ENCODE measurements around the gene CDC42SE2. TPM values are rescaled to one million over a fixed set of nuclear protein-coding genes. Genes with fewer than 3 reads are reported as not detected.

Gene CDC42SE2
- polyA plus RNA-seq, 1 donor from 2014 or later = 48.2 TPM

DNA sequence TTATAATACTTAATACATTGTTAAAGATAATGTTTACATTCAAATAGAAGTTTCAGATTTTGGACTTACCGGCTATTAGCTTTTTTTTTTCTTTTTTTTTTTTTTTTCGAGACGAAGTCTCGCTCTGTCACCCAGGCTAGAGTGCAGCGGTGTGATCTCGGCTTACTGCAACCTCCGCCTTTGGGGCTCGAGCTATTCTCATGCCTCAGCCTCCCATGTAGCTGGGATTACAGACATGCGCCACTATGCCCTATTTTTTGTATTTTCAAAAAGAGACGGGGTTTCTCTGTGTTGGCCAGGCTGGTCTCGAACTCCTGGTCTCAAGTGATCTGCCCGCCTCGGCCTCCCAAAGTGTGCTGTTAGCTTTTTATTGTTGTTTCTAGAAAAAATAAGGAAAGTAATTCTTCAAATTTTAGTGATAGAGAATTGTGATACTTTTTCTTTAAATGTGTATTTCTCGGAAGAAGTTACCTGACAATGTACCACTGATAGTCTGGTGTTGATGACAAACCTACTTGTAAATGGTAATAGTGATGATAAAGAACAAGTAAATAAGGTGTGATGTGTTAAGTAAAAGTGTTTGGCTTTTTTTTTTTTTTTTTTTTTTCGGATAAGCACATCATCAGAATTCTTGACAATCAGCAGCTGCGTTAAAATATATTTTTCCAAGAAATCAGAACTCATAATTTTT lies 2.7 kb downstream of the CDC42SE2 start:
- no peak overlapping the region for H3K9ac ChIP-seq (ENCODE audit: low read length)

GRCh38 chr5:131268758-131269370 lies 5.0 kb downstream of the CDC42SE2 start:
- H3K9ac ChIP-seq (ENCODE audit: low read length) = no peak overlapping the region
- no peaks in the 10 kb centered on the region for H3K9me2 ChIP-seq (ENCODE audit: insufficient read depth, low read length)
- H3K4me3 ChIP-seq (ENCODE audit: low read length) = no peak overlapping the region
- no peaks in the 10 kb centered on the region for H3F3A ChIP-seq (ENCODE audit: insufficient read depth, low read length, poor library complexity, severe bottlenecking)
- H3K27me3 ChIP-seq (ENCODE audit: insufficient read depth, low read depth, low read length) = no peaks in the 10 kb centered on the region
- peaks cover 72% of the 10 kb centered on the region for H3K79me2 ChIP-seq (replicated peaks; ENCODE audit: insufficient read depth, low read length)
- no peak overlapping the region for H2AFZ ChIP-seq (ENCODE audit: low read depth, low read length)
- no peaks in the 10 kb centered on the region for H3K36me3 ChIP-seq (ENCODE audit: insufficient read depth, low read length)
- H4K20me1 ChIP-seq (ENCODE audit: insufficient read depth) = no peaks in the 10 kb centered on the region
- H3K9me3 ChIP-seq (ENCODE audit: low read length) = no peaks in the 10 kb centered on the region
- no peak overlapping the region for H3K4me2 ChIP-seq (ENCODE audit: low read length)
- TF ChIP-seq EP300 (conservative IDR thresholded peaks at IDR 0.05; ENCODE audit: poor library complexity, severe bottlenecking) = no peak
- no peak for TF ChIP-seq RAD21 (conservative IDR thresholded peaks at IDR 0.05)
- TF ChIP-seq SMC3 (conservative IDR thresholded peaks at IDR 0.05; ENCODE audit: poor library complexity) = no peak
- TF ChIP-seq, protein P1, sequence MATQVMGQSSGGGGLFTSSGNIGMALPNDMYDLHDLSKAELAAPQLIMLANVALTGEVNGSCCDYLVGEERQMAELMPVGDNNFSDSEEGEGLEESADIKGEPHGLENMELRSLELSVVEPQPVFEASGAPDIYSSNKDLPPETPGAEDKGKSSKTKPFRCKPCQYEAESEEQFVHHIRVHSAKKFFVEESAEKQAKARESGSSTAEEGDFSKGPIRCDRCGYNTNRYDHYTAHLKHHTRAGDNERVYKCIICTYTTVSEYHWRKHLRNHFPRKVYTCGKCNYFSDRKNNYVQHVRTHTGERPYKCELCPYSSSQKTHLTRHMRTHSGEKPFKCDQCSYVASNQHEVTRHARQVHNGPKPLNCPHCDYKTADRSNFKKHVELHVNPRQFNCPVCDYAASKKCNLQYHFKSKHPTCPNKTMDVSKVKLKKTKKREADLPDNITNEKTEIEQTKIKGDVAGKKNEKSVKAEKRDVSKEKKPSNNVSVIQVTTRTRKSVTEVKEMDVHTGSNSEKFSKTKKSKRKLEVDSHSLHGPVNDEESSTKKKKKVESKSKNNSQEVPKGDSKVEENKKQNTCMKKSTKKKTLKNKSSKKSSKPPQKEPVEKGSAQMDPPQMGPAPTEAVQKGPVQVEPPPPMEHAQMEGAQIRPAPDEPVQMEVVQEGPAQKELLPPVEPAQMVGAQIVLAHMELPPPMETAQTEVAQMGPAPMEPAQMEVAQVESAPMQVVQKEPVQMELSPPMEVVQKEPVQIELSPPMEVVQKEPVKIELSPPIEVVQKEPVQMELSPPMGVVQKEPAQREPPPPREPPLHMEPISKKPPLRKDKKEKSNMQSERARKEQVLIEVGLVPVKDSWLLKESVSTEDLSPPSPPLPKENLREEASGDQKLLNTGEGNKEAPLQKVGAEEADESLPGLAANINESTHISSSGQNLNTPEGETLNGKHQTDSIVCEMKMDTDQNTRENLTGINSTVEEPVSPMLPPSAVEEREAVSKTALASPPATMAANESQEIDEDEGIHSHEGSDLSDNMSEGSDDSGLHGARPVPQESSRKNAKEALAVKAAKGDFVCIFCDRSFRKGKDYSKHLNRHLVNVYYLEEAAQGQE (IDR thresholded peaks at IDR 0.05; ENCODE audit: borderline replicate concordance) = no peak
- no peak for TF ChIP-seq EZH2 (IDR thresholded peaks at IDR 0.05; ENCODE audit: borderline replicate concordance, insufficient read depth, low read length, poor library complexity, severe bottlenecking)
- TF ChIP-seq, protein P2, sequence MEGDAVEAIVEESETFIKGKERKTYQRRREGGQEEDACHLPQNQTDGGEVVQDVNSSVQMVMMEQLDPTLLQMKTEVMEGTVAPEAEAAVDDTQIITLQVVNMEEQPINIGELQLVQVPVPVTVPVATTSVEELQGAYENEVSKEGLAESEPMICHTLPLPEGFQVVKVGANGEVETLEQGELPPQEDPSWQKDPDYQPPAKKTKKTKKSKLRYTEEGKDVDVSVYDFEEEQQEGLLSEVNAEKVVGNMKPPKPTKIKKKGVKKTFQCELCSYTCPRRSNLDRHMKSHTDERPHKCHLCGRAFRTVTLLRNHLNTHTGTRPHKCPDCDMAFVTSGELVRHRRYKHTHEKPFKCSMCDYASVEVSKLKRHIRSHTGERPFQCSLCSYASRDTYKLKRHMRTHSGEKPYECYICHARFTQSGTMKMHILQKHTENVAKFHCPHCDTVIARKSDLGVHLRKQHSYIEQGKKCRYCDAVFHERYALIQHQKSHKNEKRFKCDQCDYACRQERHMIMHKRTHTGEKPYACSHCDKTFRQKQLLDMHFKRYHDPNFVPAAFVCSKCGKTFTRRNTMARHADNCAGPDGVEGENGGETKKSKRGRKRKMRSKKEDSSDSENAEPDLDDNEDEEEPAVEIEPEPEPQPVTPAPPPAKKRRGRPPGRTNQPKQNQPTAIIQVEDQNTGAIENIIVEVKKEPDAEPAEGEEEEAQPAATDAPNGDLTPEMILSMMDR (IDR thresholded peaks at IDR 0.05; ENCODE audit: poor library complexity, severe bottlenecking) = no peak
- TF ChIP-seq POLR2AphosphoS5 (IDR thresholded peaks at IDR 0.05) = no peak
- TF ChIP-seq TAF1 (IDR thresholded peaks at IDR 0.05; ENCODE audit: low read depth) = no peak
- TF ChIP-seq MXI1 (conservative IDR thresholded peaks at IDR 0.05; ENCODE audit: poor library complexity, severe bottlenecking) = no peak
- H3K27ac ChIP-seq (ENCODE audit: low read length) = no peak overlapping the region

More for the DNA sequence above, 2.7 kb downstream of the CDC42SE2 start:
- Histone ChIP-seq H3K79me2 (replicated peaks; ENCODE audit: insufficient read depth, low read length) (peaks cover 56% of the 10 kb centered on the region), H3K4me2 (ENCODE audit: low read length) (no peak overlapping the region), H2AFZ (ENCODE audit: low read depth, low read length) (no peak overlapping the region), H3K27me3 (ENCODE audit: insufficient read depth, low read depth, low read length) (no peaks in the 10 kb centered on the region), H3K9me3 (ENCODE audit: low read length) (no peaks in the 10 kb centered on the region), H3K9me2 (ENCODE audit: insufficient read depth, low read length) (no peaks in the 10 kb centered on the region), H3K27ac (ENCODE audit: low read length) (no peak overlapping the region), H3K36me3 (ENCODE audit: insufficient read depth, low read length) (no peaks in the 10 kb centered on the region), H3F3A (ENCODE audit: insufficient read depth, low read length, poor library complexity, severe bottlenecking) (no peaks in the 10 kb centered on the region), H4K20me1 (ENCODE audit: insufficient read depth) (no peaks in the 10 kb centered on the region), H3K4me3 (ENCODE audit: low read length) (no peak overlapping the region)
- TF ChIP-seq POLR2AphosphoS5 (IDR thresholded peaks at IDR 0.05) (no peak), SMC3 (conservative IDR thresholded peaks at IDR 0.05; ENCODE audit: poor library complexity) (no peak), EZH2 (IDR thresholded peaks at IDR 0.05; ENCODE audit: borderline replicate concordance, insufficient read depth, low read length, poor library complexity, severe bottlenecking) (no peak), RAD21 (conservative IDR thresholded peaks at IDR 0.05) (no peak), MXI1 (conservative IDR thresholded peaks at IDR 0.05; ENCODE audit: poor library complexity, severe bottlenecking) (no peak), TAF1 (IDR thresholded peaks at IDR 0.05; ENCODE audit: low read depth) (no peak), EP300 (conservative IDR thresholded peaks at IDR 0.05; ENCODE audit: poor library complexity, severe bottlenecking) (no peak)
- TF ChIP-seq, protein P1 (IDR thresholded peaks at IDR 0.05; ENCODE audit: borderline replicate concordance) = no peak
- TF ChIP-seq, protein P2 (IDR thresholded peaks at IDR 0.05; ENCODE audit: poor library complexity, severe bottlenecking) = no peak

Data from neural cell (in vitro differentiated cells).